Posterior vena cava (tissue), 2 donors: Measurements from ENCODE around the gene PCYT1A. TPM values are rescaled to one million over a fixed set of nuclear protein-coding genes. Genes with fewer than 3 reads are reported as not detected.
A peak's percentile ranks its signal among the peaks of the same experiment; 100 is the strongest.

ENCODE experiments used
- DNase-seq: peaks from one replicate; pipeline ENCODE4 v3.0.0-alpha.2; 2020; ENCODE audit warnings: low spot score
- intact Hi-C, 2 donors: fragments of 100-400 bp; cut with DNase I; formaldehyde crosslinking; loops; one replicate each; pipeline versions ENCODE4 v1.14.1 to v1.14.2; 2022 to 2023
- total RNA-seq, 2 donors: library from RNA; stranded (reverse); fragmentation: NEBNext Ultra II Directional; extraction: Animal tissue kit (Norgen Biotek cat#: 25700); gene quantifications; one replicate each; pipeline ENCODE4 v1.2.1, GENCODE V29; 2021
- donor health status: DM: yes; HTN: yes; CAD: no.
- donor health status: DM: yes; HTN: yes; CAD: no.

PCYT1A gene
- total RNA-seq, 2 donors from 2014 or later = 62.9 to 64.9 TPM

- intact Hi-C loops = no loop called here
- DNase-seq = no peak
Observed at GRCh38 chr3:196298521-196298920, 11.0 kb upstream of the PCYT1A start.

DNA sequence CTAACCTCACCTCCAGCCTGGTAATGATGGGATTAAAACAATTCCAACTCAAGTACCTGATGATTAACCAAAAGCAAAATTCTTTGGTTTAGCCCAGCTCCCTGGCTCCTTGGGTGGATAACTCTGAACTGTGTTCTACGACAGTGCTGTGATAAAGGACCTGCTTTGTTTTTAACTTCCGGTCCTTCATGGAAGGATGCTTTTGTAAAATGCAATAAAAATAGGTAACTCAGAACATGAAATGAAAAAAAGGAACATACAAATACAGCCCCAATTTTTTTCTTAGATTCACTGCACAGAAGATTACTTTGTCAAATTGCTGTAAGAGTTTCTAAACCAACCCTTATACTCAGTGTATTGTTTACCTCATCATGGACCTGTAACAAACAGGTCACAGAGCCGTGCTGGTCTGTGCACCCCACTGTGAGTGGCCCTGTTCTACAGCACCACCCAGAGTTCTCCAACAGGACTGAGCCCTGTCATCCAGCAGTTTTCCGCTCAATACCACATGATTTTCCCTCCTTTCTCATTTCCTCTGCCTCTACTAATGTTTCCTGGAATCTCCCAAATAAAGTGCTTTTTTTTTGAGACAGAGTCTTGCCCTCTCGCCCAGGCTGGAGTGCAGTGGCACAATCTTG is 4.9 kb upstream of the PCYT1A start:
- intact Hi-C loops = no loop called here
- DNase-seq = no peak

DNA sequence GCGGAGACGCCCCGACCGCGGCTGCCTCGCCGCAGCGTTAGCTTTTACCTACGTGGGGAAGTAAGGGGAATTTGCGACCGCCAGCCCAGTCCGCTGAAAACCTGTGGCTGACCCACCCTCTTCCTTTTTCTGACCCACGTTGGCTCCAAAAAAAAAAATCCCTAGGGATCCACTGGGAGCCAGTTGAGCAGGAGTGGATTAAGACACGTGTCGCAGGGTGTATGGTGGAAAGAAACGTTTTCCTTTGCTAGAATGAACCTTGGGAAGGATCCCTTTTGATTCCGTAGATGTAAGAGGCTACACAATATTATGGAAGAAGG is 575 bp upstream of the PCYT1A start:
- intact Hi-C loops = no loop called here
- no peak for DNase-seq

GRCh38 chr3:196287090-196287439 is 461 bp downstream of the PCYT1A start:
- DNase-seq = peak; percentile 83
- intact Hi-C loops = no loop called here

GRCh38 chr3:196284396-196284795 is 3.1 kb downstream of the PCYT1A start:
- intact Hi-C loops = no loop called here
- DNase-seq = no peak

DNA sequence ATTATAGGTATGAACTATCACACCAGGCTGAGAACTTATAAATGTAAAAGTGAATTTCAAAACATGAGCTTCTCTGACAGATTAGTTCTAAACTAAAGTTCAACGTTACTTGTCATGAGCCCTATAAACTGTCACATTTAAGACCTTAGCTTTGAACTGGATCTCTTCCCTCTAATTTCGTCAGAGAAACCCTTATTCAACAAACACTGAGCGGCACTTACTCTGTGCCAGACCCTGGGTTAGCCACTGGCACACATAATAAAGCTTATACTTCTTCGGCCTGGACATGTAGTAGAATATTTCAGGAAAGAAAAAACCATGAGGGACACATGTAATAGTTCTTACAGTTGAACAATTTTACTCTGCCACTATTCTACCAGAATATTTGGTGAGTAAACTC is 5.6 kb downstream of the PCYT1A start:
- no peak for DNase-seq
- intact Hi-C loops = no loop called here

DNA sequence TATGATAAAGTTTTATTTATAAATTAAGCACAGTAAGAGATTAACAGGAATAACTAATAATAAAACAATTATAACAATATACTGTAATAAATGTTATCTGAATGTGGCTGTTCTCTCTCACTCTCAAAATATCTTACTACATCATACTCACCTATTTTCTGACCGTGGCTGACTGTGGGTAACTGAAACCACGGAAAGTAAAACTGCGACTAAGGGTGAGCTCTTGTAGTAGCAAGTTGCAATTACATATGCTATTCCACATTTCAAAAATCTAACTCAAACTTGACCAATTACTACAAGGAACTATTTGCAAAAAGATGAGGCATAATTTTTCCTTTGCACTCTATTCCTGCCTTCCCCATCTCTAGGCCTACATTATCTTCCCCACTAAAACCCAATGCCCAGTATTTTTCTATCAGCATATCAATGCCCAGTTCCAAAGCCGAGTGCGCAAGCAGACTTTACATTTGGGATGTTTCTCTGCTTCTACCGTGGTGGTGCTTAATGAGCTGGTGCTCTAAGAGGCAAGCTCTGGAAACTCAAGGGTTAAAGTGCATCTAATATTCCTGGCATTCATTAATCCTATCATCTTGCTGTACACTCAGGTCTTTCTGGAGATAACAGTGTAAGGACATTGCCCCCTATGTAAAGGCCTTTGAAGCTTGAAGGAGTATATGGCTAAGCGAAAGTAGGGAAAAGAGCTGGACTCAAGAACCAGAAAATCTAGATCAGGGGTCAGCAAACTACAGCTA is 6.7 kb downstream of the PCYT1A start:
- no peak for DNase-seq
- intact Hi-C loops = no loop called here

DNA sequence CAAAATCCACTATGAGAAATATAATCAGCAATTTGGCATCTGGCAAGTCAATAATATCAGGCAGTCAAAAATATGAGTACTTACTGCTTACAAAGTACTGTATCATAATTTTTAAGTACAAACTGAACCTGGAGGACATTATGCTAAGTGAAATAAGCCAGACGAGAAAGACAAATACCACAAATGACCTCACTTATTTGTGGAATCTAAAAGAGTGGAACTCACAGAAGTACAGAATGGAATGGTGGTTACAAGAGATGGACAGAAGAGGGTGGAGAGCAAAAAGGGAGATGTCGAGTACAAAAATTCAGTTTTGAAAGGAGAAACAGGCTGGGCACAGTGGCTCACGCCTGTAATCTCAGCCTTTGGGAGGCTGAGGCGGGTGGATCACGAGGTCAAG is 12.4 kb downstream of the PCYT1A start:
- DNase-seq = no peak
- intact Hi-C loops = loop anchor here in 1 of 2 donors (10.0 kb wide), 1 partner anchor 250 kb away; no protein-coding TSS in a partner anchor

DNA sequence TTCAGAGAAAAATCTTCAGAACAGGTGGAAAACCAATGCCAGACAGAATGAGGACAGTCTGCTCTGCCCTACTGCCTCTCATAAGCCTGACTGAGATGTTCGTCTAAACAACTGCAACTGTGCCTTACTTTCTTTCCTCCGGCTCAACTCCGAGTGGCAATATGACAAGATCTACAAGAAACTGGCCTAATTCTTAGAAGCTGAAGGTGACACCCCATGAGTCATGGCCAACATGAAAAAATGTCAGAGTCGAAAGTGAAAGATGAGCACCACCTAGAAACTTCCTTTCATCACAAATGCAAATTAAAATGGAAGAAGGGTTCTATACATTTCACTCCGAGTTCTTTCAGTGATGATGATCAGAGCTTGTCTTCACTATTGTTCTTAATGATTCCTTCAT is 12.9 kb downstream of the PCYT1A start:
- no peak for DNase-seq
- intact Hi-C loops = loop anchor here in 1 of 2 donors (10.0 kb wide), 1 partner anchor 250 kb away; no protein-coding TSS in a partner anchor

DNA sequence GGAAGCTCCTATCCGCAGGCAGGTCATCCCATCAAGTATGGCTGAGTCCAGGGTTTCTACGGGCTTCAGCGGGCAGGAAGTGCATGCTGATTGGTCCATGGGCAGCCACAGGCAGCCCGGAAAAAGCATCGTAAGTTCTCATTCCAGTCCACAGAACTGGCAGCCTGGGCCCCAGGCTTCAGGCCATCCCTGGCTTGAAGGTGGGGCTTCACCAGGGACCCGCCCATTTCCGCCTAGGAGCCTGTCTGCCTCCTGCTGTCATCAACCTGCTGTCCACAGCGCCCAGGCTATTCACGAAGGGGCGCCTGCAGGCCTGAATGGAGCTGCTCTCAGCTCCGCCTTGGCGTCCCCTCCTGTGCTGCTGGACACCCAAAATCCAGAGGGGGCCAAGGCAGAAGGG is 13.9 kb downstream of the PCYT1A start:
- intact Hi-C loops = loop anchor here in 1 of 2 donors (10.0 kb wide), 1 partner anchor 251 kb away; no protein-coding TSS in a partner anchor
- DNase-seq = no peak

DNA sequence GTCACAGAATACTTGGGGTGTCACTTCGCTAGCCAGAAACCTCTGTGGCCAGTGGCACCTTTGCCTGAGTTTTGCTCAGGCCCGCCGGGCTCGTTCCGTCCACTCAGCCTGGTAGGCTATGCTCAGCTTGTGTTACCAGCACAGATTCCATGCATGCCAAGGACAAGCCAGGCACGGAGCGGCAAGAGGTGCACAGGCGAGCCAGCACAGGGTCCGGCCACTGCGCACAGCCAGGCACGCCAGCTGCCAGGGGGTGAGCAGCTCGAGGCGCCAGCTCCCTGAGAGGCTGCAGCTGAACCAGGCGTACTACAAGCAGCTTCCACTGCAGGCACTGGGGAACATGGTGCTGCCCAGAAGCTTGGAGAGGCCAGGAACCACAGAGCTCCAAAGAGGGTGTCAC is 14.7 kb downstream of the PCYT1A start:
- DNase-seq = no peak
- intact Hi-C loops = loop anchor here in 1 of 2 donors (10.0 kb wide), 1 partner anchor 252 kb away; no protein-coding TSS in a partner anchor

- no peak for DNase-seq
Observed at GRCh38 chr3:196270499-196270898, 17.0 kb downstream of the PCYT1A start.

GRCh38 chr3:196268284-196269163 is 19.0 kb downstream of the PCYT1A start:
- intact Hi-C loops = loop anchor here in 1 of 2 donors (5.0 kb wide), 1 partner anchor 836 kb away; no protein-coding TSS in a partner anchor

More at GRCh38 chr3:196270499-196270898, 17.0 kb downstream of the PCYT1A start:
- intact Hi-C loops = loop anchor here in 1 of 2 donors (10.0 kb wide), 1 partner anchor 254 kb away; no protein-coding TSS in a partner anchor

DNA sequence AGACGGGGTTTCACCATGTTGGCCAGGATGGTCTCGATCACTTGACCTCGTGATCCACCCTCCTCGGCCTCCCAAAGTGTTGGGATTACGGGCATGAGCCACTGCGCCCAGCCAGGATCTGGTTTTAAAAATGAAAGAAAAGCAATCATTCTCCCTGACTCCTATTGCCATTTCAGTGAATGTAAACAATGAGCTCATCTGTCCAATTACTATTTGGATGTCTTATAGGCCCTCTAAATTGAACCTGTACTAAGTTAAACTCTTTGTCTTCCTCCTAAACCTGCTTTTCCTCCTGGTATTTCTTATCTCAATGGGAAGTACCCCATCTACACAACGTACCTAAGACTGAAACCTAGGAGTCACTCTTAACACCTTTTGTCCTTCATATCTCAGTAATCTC is 23.7 kb downstream of the PCYT1A start:
- intact Hi-C loops = no loop called here
- DNase-seq = no peak

More at GRCh38 chr3:196268284-196269163, 19.0 kb downstream of the PCYT1A start:
- DNase-seq = no peak

DNA sequence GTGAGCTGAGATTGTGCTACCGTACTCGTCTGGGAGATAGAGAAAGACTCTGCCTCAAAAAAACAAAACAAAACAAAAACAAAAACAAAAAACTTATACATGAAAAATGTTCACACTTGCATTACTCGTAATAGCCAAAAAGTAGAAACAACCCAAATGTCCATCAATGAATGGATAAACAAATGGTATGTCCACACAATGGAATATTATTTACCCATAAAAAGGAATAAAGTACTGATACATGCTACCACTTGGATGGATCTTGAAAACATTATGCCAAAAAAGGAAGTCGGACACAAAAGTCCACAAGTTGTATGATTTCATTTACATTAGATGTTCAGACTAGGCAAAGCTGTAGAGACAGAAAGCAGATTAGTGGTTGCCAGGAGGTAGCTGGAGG is 26.7 kb downstream of the PCYT1A start:
- DNase-seq = no peak
- intact Hi-C loops = no loop called here

DNA sequence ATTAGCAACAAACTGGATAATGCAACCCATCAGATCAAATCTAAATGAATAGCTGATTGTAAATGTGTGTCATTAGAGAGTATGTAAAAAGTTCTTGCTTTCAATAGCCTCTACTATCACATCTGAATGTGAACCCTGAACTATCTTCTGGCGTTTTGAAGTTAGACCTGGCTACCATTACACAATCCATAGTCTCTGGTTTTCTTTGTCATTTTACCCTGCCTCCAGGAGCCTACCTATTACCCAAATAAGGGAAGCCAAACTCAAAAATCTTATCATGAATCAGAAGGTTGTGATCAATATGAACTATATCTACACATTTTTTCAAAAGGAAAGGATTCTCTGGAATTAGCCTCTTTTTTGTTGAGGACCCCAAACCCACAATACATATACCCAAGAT is 31.8 kb downstream of the PCYT1A start:
- intact Hi-C loops = loop anchor here in 1 of 2 donors (10.0 kb wide), 1 partner anchor 269 kb away; no protein-coding TSS in a partner anchor
- no peak for DNase-seq

DNA sequence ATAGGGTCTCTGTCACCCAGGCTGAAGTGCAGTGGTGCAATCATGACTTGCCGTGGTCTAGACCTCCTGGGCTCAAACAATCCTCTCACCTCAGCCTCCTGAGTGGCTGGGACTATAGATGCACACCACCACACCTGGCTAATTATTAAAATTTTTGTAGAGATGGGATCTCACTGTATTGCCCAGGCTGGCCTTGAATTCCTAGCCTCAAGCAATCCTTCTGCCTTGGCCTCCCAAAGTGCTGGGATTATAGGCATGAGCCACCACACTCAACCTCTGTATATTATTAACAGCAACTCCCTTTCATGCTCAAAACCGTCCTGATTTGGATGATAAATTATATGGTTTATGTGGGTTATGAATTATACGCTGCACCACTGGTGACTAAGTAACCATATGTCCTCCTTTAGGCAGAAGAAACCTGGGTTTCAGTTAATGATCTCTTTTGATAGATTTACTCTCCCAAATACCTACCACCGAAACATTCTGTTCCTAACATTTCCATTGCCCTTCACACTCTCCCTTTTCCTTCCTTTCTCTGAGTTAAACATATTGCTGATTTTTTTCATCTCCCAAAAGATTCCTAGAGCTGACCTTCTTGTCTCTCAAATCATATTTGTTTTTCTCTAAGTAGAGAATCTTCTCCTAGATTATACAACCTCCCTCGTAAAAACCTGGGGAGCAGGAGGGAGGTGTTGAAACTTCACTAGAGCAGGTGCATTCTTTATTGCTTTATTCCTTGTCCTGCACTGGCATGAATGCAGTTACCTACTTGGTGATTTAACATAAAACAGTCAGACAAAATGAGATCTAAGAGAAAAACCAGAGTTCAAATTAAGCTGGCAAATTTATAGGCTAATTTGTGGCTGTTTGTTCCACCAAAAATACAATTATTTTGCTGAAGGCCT is 32.9 kb downstream of the PCYT1A start:
- no peak for DNase-seq
- intact Hi-C loops = loop anchor here in 1 of 2 donors (10.0 kb wide), 1 partner anchor 270 kb away; no protein-coding TSS in a partner anchor

DNA sequence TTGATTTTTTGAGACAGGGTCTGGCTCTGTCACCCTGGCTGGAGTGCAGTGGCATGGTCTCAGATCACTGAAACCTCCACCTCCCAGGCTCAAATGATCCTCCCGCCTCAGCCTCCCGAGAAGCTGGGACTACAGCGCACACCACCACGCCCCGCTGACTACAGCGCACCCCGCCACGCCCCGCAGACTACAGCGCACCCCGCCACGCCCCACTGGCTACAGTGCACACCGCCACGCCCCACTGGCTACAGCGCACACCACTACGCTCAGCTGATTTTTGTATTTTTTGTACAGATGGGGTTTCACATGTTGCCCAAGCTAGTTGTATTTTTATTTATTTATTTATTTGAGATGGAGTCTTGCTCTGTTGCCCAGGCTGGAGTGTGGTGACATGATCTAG is 35.6 kb downstream of the PCYT1A start:
- DNase-seq = no peak
- intact Hi-C loops = loop anchor here in 1 of 2 donors (10.0 kb wide), 1 partner anchor 273 kb away; no protein-coding TSS in a partner anchor
